ENCODE measurements around the gene TESK1.

TESK1 gene

GRCh38 chr9:35649431-35650340 is 44.6 kb downstream of the TESK1 start:
- peak; percentile 29 to 73 (median 42) for DNase-seq

- peak; percentile 11 to 48 (median 33) for DNase-seq
These were observed 45.5 kb downstream of the TESK1 start, which contains the start of gene SIT1 for GRCh38 chr9:35650341-35651158. Gene SIT1, minus strand, starts transcription at chr9:35650931. Its CDS starts 78 bp downstream, at chr9:35650853.

- no peak for DNase-seq
These were observed 47.1 kb downstream of the TESK1 start for GRCh38 chr9:35651956-35652828.

GRCh38 chr9:35652829-35653209 is 47.8 kb downstream of the TESK1 start:
- DNase-seq = no peak

GRCh38 chr9:35653611-35654010 is 48.5 kb downstream of the TESK1 start:
- no peak for DNase-seq

GRCh38 chr9:35656348-35656747 is 51.3 kb downstream of the TESK1 start:
- DNase-seq = no peak

GRCh38 chr9:35656831-35657545 is 51.9 kb downstream of the TESK1 start:
- DNase-seq = peak in 1 of 6 experiments; percentile 32

GRCh38 chr9:35657546-35658136 is 52.6 kb downstream of the TESK1 start, which contains the start of gene RMRP:
Gene RMRP, minus strand, starts transcription at chr9:35658019.
- peak; percentile 77 to 99 (median 88) for DNase-seq

- peak; percentile 76 to 99 (median 86) for DNase-seq
These were observed 53.3 kb downstream of the TESK1 start, which contains the start of gene CCDC107 for GRCh38 chr9:35658137-35658967. Gene CCDC107, plus strand, starts transcription at chr9:35658292. Its CDS starts 88 bp downstream, at chr9:35658380.

- DNase-seq = no peak
These were observed 53.8 kb downstream of the TESK1 start for GRCh38 chr9:35658968-35659220.

GRCh38 chr9:35659340-35659739 is 54.3 kb downstream of the TESK1 start:
- DNase-seq = no peak

Measured in stimulated activated naive CD4-positive, alpha-beta T cell (primary cell).